VCaP (cell line): Measurements from ENCODE around the gene MLXIP.
A peak's percentile ranks its signal among the peaks of the same experiment; 100 is the strongest.

ENCODE experiments used
- H3K27ac ChIP-seq: fragments of 450-650 bp; 2 replicates; pipeline ENCODE4 v1.5.1; 2017
- TF ChIP-seq, protein P1 (sequence below): fragments of 450-650 bp; conservative IDR thresholded peaks from 2 replicates; pipeline ENCODE4 v1.5.1; 2017; ENCODE audit warnings: mild to moderate bottlenecking, moderate library complexity

MLXIP gene

GRCh38 chr12:122137229-122137628 lies 58.7 kb downstream of the MLXIP start:
- H3K27ac ChIP-seq = peak overlapping the region; percentile 8; the same call in 1 of the 2 replicates
- TF ChIP-seq, protein P1, sequence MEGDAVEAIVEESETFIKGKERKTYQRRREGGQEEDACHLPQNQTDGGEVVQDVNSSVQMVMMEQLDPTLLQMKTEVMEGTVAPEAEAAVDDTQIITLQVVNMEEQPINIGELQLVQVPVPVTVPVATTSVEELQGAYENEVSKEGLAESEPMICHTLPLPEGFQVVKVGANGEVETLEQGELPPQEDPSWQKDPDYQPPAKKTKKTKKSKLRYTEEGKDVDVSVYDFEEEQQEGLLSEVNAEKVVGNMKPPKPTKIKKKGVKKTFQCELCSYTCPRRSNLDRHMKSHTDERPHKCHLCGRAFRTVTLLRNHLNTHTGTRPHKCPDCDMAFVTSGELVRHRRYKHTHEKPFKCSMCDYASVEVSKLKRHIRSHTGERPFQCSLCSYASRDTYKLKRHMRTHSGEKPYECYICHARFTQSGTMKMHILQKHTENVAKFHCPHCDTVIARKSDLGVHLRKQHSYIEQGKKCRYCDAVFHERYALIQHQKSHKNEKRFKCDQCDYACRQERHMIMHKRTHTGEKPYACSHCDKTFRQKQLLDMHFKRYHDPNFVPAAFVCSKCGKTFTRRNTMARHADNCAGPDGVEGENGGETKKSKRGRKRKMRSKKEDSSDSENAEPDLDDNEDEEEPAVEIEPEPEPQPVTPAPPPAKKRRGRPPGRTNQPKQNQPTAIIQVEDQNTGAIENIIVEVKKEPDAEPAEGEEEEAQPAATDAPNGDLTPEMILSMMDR = peak; percentile 20; the same call in 1 of the 2 replicates

GRCh38 chr12:122137681-122138080 lies 59.1 kb downstream of the MLXIP start:
- H3K27ac ChIP-seq = peak overlapping the region; percentile 8; the same call in 1 of the 2 replicates
- TF ChIP-seq, protein P1 = no peak; the same call in 1 of the 2 replicates

DNA sequence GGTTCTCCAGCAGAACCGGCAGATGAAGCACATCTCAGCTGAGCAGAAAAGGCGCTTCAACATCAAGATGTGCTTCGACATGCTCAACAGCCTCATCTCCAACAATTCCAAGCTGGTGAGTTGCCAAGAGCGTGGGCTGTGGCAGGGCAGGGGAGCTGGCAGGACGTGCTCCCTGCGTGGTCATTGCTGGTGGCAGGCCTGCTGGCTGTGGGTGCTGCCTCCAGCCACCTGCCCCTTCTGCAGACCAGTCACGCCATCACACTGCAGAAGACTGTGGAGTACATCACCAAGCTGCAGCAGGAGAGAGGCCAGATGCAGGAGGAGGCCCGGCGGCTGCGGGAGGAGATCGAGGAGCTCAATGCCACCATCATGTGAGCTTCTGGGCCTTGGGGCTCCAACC lies 59.6 kb downstream of the MLXIP start:
- H3K27ac ChIP-seq = 0 out of 2 replicates have a peak overlapping the region, but pooled peaks have one; percentile 8
- TF ChIP-seq, protein P1 = no peak

DNA sequence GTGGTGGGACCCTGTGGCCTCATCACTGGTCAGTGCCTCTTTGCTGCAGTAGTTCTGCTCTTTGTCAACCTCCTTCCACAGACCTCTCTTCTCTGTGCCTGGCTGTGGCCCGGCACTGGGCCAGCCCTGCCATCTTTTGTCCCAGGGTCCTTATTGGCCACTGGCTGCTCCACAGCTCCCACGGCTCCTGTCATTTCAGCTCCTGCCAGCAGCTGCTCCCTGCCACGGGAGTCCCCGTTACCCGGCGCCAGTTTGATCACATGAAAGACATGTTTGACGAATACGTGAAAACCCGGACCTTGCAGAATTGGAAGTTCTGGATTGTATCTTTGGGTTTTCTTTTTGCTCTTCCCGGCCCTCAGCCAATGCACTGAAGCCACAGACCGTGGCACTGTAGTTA lies 60.1 kb downstream of the MLXIP start:
- no peak overlapping the region for H3K27ac ChIP-seq
- TF ChIP-seq, protein P1 = no peak

GRCh38 chr12:122139266-122139665 lies 60.7 kb downstream of the MLXIP start:
- H3K27ac ChIP-seq = no peak overlapping the region
- TF ChIP-seq, protein P1 = no peak

DNA sequence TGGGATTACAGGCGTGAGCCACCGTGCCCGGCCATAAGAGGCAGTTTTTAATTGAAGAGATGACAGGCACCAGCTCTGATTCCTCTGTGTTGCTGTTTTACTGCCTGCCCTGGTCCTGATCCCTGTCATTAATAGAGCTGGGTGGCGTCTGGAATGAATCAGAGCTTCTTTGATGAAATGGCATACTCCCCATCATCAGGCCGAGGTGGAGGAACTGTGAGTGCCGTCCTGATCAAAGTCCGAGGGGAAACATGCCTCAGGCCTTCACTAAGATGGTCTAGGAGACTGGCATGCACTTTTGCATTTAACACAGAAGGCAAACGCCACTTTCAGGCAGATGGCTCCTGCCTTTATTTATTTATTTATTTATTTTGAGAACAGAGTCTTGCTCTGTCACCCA lies 61.4 kb downstream of the MLXIP start:
- no peak overlapping the region for H3K27ac ChIP-seq
- TF ChIP-seq, protein P1 = no peak

GRCh38 chr12:122140467-122141257 lies 62.1 kb downstream of the MLXIP start:
- H3K27ac ChIP-seq = no peak overlapping the region
- TF ChIP-seq, protein P1 = no peak
